ENCODE measurements around the gene KNTC1.

DNA sequence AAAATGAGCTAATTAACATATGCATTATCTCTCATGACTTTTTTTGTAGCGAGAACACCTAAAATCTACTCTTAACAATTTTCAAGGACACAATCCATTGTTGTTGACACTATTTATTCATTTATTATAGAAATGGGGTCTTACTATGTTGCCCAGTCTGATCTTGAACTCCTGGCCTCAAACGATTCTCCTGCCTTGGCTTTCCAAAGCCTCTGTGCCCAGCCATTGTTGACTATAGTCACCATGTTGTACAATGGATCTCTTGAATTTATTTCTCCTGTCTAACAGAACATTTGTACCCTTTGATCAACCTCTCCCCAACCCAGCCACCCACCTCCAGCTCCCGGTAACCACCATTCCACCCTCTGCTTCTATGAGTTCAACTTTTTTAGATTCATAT, 134.9 kb downstream of the KNTC1 start:
- TF ChIP-seq, protein P1, sequence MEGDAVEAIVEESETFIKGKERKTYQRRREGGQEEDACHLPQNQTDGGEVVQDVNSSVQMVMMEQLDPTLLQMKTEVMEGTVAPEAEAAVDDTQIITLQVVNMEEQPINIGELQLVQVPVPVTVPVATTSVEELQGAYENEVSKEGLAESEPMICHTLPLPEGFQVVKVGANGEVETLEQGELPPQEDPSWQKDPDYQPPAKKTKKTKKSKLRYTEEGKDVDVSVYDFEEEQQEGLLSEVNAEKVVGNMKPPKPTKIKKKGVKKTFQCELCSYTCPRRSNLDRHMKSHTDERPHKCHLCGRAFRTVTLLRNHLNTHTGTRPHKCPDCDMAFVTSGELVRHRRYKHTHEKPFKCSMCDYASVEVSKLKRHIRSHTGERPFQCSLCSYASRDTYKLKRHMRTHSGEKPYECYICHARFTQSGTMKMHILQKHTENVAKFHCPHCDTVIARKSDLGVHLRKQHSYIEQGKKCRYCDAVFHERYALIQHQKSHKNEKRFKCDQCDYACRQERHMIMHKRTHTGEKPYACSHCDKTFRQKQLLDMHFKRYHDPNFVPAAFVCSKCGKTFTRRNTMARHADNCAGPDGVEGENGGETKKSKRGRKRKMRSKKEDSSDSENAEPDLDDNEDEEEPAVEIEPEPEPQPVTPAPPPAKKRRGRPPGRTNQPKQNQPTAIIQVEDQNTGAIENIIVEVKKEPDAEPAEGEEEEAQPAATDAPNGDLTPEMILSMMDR (IDR thresholded peaks at IDR 0.05 in 8 of 11, conservative IDR thresholded peaks at IDR 0.05 in 3 of 11): no peak
- no peak for TF ChIP-seq POLR2A (IDR thresholded peaks at IDR 0.05)
